ENCODE measurements around the gene DLG2. TPM values are rescaled to one million over a fixed set of nuclear protein-coding genes. Genes with fewer than 3 reads are reported as not detected.

DLG2 gene
- total RNA-seq, 4 donors from 2014 or later: 7.3 to 14.1 (median 11.1) TPM

GRCh38 chr11:84836371-84836770 is 790.8 kb downstream of the DLG2 start:
- H3K4me3 ChIP-seq: no peak overlapping the region
- H3K27ac ChIP-seq (replicated peaks in 1 of 4): no peak overlapping the region
- H3K4me1 ChIP-seq: no peaks in the 10 kb centered on the region
- TF ChIP-seq POLR2AphosphoS5 (IDR thresholded peaks at IDR 0.05) (no peak), POLR2A (IDR thresholded peaks at IDR 0.05; ENCODE audit: low read depth) (no peak), EP300 (IDR thresholded peaks at IDR 0.05) (no peak), CTCF (IDR thresholded peaks at IDR 0.05) (no peak)
- no peak for DNase-seq (ENCODE audit: extremely low spot score)
- intact Hi-C loops (cut with DNase I): no loop called here
- H3K27me3 ChIP-seq: no peaks in the 10 kb centered on the region
- no peaks in the 10 kb centered on the region for H3K9me3 ChIP-seq
- no peaks in the 10 kb centered on the region for H3K36me3 ChIP-seq

- Histone ChIP-seq H3K9me3 (no peaks in the 10 kb centered on the region), H3K4me3 (no peak overlapping the region), H3K36me3 (no peaks in the 10 kb centered on the region), H3K4me1 (no peaks in the 10 kb centered on the region), H3K27ac (replicated peaks in 1 of 4) (no peak overlapping the region), H3K27me3 (no peaks in the 10 kb centered on the region)
- WGBS: 90% methylated on average over 2 of the region's 2 CpGs
- TF ChIP-seq POLR2AphosphoS5 (IDR thresholded peaks at IDR 0.05) (no peak), POLR2A (IDR thresholded peaks at IDR 0.05; ENCODE audit: low read depth) (no peak), EP300 (IDR thresholded peaks at IDR 0.05) (no peak), CTCF (IDR thresholded peaks at IDR 0.05) (no peak)
- intact Hi-C loops (cut with DNase I): no loop called here
- DNase-seq (ENCODE audit: extremely low spot score): no peak
Measured at GRCh38 chr11:84833488-84834088, 793.6 kb downstream of the DLG2 start.

- Histone ChIP-seq H3K9me3 (no peaks in the 10 kb centered on the region), H3K4me1 (no peaks in the 10 kb centered on the region), H3K27me3 (no peaks in the 10 kb centered on the region), H3K36me3 (no peaks in the 10 kb centered on the region), H3K27ac (replicated peaks in 1 of 4) (no peak overlapping the region), H3K4me3 (no peak overlapping the region)
- DNase-seq (ENCODE audit: extremely low spot score): no peak
- TF ChIP-seq POLR2A (IDR thresholded peaks at IDR 0.05; ENCODE audit: low read depth): no peak
- no peak for TF ChIP-seq POLR2AphosphoS5 (IDR thresholded peaks at IDR 0.05)
- no peak for TF ChIP-seq EP300 (IDR thresholded peaks at IDR 0.05)
- no peak for TF ChIP-seq CTCF (IDR thresholded peaks at IDR 0.05)
- intact Hi-C loops (cut with DNase I): no loop called here
Measured at GRCh38 chr11:84830372-84830771, 796.8 kb downstream of the DLG2 start.

- no peak overlapping the region for H3K4me3 ChIP-seq
- no peaks in the 10 kb centered on the region for H3K36me3 ChIP-seq
- WGBS: 68% methylated on average over 2 of the region's 2 CpGs
- intact Hi-C loops (cut with DNase I): no loop called here
- DNase-seq (ENCODE audit: extremely low spot score): no peak
- no peaks in the 10 kb centered on the region for H3K4me1 ChIP-seq
- TF ChIP-seq POLR2AphosphoS5 (IDR thresholded peaks at IDR 0.05) (no peak), EP300 (IDR thresholded peaks at IDR 0.05) (no peak), POLR2A (IDR thresholded peaks at IDR 0.05; ENCODE audit: low read depth) (no peak), CTCF (IDR thresholded peaks at IDR 0.05) (no peak)
- no peaks in the 10 kb centered on the region for H3K9me3 ChIP-seq
- H3K27ac ChIP-seq (replicated peaks in 1 of 4): no peak overlapping the region
- no peaks in the 10 kb centered on the region for H3K27me3 ChIP-seq
Measured at GRCh38 chr11:84829162-84829561, 798.0 kb downstream of the DLG2 start.

GRCh38 chr11:84828616-84829015 is 798.5 kb downstream of the DLG2 start:
- Histone ChIP-seq H3K27me3 (no peaks in the 10 kb centered on the region), H3K4me1 (no peaks in the 10 kb centered on the region), H3K27ac (replicated peaks in 1 of 4) (no peak overlapping the region), H3K9me3 (no peaks in the 10 kb centered on the region), H3K4me3 (no peak overlapping the region), H3K36me3 (no peaks in the 10 kb centered on the region)
- no peak for TF ChIP-seq POLR2A (IDR thresholded peaks at IDR 0.05; ENCODE audit: low read depth)
- TF ChIP-seq EP300 (IDR thresholded peaks at IDR 0.05): no peak
- no peak for TF ChIP-seq POLR2AphosphoS5 (IDR thresholded peaks at IDR 0.05)
- TF ChIP-seq CTCF (IDR thresholded peaks at IDR 0.05): no peak
- no peak for DNase-seq (ENCODE audit: extremely low spot score)
- 83% methylated on average over 2 of the region's 2 CpGs for WGBS
- intact Hi-C loops (cut with DNase I): no loop called here
